Measurements from ENCODE around the gene B4GALNT4. TPM values are rescaled to one million over a fixed set of nuclear protein-coding genes. Genes with fewer than 3 reads are reported as not detected.

B4GALNT4 gene
- total RNA-seq, 1 experiment from 2014 or later, result 88.0 TPM

DNA sequence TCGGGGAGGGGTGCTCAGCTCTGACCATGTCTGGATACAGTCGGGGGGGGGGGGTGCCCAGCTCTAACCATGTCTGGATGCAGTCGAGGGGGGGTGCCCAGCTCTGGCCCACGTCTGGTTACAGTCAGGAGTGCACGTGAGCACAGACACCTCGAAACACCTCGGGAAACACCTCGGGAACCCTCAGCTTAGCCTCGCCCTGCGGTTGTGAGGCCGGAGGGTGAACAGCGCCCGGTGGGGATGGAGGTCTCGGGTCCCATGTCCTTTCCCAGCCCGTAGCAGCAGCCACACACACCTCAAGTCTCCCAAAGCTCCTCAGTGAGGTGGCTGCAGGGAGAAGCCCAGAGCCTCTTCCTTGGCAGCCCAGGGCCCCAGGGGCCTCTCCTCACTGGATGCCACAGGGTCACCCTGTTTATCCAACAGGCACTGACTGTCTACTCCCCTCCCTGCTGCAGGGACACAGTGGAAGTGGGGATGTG, 43.4 kb downstream of the B4GALNT4 start:
- CTCF ChIA-PET, result no interaction called here
- DNase-seq (ENCODE audit: low spot score), result no peak
- Mint-ChIP-seq H3K9me3 (no peaks in the 10 kb centered on the region), H3K27me3 (ENCODE audit: low read depth) (peaks cover 4% of the 10 kb centered on the region), H3K36me3 (no peaks in the 10 kb centered on the region), H3K27ac (no peak overlapping the region), H3K4me1 (peaks cover 20% of the 10 kb centered on the region), H3K4me3 (no peak overlapping the region)
- POLR2A ChIA-PET, result no interaction called here
- no peak for ATAC-seq
- TF ChIP-seq TEAD4 (CRISPR knock-in tag; IDR thresholded peaks at IDR 0.05) (no peak), ATF3 (CRISPR knock-in tag; conservative IDR thresholded peaks at IDR 0.05) (no peak), ETV6 (CRISPR knock-in tag; IDR thresholded peaks at IDR 0.05) (no peak), ZNF138 (CRISPR knock-in tag; conservative IDR thresholded peaks at IDR 0.05) (no peak), IRF2 (CRISPR knock-in tag; IDR thresholded peaks at IDR 0.05; ENCODE audit: borderline replicate concordance, low read depth) (no peak), ATF1 (CRISPR knock-in tag; IDR thresholded peaks at IDR 0.05) (no peak), ZNF671 (CRISPR knock-in tag; IDR thresholded peaks at IDR 0.05) (no peak), ESRRA (CRISPR knock-in tag; IDR thresholded peaks at IDR 0.05; ENCODE audit: borderline replicate concordance) (no peak), GRHL2 (CRISPR knock-in tag; IDR thresholded peaks at IDR 0.05; ENCODE audit: insufficient replicate concordance, severe bottlenecking) (no peak), ZBTB21 (CRISPR knock-in tag; IDR thresholded peaks at IDR 0.05; ENCODE audit: borderline replicate concordance) (no peak), ARID4B (CRISPR knock-in tag; IDR thresholded peaks at IDR 0.05; ENCODE audit: borderline replicate concordance) (no peak), KAT7 (CRISPR knock-in tag; IDR thresholded peaks at IDR 0.05; ENCODE audit: borderline replicate concordance) (no peak), NR1H2 (CRISPR knock-in tag; IDR thresholded peaks at IDR 0.05) (no peak), AR (CRISPR knock-in tag; IDR thresholded peaks at IDR 0.05) (no peak), NR3C1 (CRISPR knock-in tag; conservative IDR thresholded peaks at IDR 0.05; ENCODE audit: low read depth) (no peak)
- TF ChIP-seq, protein P1, sequence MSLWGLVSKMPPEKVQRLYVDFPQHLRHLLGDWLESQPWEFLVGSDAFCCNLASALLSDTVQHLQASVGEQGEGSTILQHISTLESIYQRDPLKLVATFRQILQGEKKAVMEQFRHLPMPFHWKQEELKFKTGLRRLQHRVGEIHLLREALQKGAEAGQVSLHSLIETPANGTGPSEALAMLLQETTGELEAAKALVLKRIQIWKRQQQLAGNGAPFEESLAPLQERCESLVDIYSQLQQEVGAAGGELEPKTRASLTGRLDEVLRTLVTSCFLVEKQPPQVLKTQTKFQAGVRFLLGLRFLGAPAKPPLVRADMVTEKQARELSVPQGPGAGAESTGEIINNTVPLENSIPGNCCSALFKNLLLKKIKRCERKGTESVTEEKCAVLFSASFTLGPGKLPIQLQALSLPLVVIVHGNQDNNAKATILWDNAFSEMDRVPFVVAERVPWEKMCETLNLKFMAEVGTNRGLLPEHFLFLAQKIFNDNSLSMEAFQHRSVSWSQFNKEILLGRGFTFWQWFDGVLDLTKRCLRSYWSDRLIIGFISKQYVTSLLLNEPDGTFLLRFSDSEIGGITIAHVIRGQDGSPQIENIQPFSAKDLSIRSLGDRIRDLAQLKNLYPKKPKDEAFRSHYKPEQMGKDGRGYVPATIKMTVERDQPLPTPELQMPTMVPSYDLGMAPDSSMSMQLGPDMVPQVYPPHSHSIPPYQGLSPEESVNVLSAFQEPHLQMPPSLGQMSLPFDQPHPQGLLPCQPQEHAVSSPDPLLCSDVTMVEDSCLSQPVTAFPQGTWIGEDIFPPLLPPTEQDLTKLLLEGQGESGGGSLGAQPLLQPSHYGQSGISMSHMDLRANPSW (CRISPR knock-in tag; conservative IDR thresholded peaks at IDR 0.05; ENCODE audit: low read depth), result no peak
- TF ChIP-seq, protein P2, sequence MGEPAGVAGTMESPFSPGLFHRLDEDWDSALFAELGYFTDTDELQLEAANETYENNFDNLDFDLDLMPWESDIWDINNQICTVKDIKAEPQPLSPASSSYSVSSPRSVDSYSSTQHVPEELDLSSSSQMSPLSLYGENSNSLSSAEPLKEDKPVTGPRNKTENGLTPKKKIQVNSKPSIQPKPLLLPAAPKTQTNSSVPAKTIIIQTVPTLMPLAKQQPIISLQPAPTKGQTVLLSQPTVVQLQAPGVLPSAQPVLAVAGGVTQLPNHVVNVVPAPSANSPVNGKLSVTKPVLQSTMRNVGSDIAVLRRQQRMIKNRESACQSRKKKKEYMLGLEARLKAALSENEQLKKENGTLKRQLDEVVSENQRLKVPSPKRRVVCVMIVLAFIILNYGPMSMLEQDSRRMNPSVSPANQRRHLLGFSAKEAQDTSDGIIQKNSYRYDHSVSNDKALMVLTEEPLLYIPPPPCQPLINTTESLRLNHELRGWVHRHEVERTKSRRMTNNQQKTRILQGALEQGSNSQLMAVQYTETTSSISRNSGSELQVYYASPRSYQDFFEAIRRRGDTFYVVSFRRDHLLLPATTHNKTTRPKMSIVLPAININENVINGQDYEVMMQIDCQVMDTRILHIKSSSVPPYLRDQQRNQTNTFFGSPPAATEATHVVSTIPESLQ (CRISPR knock-in tag; IDR thresholded peaks at IDR 0.05), result no peak
- TF ChIP-seq, protein P3, sequence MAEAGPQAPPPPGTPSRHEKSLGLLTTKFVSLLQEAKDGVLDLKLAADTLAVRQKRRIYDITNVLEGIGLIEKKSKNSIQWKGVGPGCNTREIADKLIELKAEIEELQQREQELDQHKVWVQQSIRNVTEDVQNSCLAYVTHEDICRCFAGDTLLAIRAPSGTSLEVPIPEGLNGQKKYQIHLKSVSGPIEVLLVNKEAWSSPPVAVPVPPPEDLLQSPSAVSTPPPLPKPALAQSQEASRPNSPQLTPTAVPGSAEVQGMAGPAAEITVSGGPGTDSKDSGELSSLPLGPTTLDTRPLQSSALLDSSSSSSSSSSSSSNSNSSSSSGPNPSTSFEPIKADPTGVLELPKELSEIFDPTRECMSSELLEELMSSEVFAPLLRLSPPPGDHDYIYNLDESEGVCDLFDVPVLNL (CRISPR knock-in tag; IDR thresholded peaks at IDR 0.05; ENCODE audit: borderline replicate concordance, low read depth), result no peak
- TF ChIP-seq, protein P4, sequence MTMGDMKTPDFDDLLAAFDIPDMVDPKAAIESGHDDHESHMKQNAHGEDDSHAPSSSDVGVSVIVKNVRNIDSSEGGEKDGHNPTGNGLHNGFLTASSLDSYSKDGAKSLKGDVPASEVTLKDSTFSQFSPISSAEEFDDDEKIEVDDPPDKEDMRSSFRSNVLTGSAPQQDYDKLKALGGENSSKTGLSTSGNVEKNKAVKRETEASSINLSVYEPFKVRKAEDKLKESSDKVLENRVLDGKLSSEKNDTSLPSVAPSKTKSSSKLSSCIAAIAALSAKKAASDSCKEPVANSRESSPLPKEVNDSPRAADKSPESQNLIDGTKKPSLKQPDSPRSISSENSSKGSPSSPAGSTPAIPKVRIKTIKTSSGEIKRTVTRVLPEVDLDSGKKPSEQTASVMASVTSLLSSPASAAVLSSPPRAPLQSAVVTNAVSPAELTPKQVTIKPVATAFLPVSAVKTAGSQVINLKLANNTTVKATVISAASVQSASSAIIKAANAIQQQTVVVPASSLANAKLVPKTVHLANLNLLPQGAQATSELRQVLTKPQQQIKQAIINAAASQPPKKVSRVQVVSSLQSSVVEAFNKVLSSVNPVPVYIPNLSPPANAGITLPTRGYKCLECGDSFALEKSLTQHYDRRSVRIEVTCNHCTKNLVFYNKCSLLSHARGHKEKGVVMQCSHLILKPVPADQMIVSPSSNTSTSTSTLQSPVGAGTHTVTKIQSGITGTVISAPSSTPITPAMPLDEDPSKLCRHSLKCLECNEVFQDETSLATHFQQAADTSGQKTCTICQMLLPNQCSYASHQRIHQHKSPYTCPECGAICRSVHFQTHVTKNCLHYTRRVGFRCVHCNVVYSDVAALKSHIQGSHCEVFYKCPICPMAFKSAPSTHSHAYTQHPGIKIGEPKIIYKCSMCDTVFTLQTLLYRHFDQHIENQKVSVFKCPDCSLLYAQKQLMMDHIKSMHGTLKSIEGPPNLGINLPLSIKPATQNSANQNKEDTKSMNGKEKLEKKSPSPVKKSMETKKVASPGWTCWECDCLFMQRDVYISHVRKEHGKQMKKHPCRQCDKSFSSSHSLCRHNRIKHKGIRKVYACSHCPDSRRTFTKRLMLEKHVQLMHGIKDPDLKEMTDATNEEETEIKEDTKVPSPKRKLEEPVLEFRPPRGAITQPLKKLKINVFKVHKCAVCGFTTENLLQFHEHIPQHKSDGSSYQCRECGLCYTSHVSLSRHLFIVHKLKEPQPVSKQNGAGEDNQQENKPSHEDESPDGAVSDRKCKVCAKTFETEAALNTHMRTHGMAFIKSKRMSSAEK (CRISPR knock-in tag; IDR thresholded peaks at IDR 0.05; ENCODE audit: borderline replicate concordance), result no peak

All from WTC11 (cell line).